NCI-H82 treated with DMSO at 0.1 percent for 48 hours (cell line): ENCODE data around the gene SMARCC1.

ENCODE experiments used
- DNase-seq: peaks from one replicate; lab custom pipeline; 2025; ENCODE audit not compliant: unreplicated experiment; lab: John Stamatoyannopoulos, UW

SMARCC1 gene

GRCh38 chr3:47705391-47705790 lies 76.3 kb downstream of the SMARCC1 start:
- DNase-seq: no peak

- no peak for DNase-seq
Measured at GRCh38 chr3:47704237-47704612, 77.5 kb downstream of the SMARCC1 start.

GRCh38 chr3:47701388-47701787 lies 80.3 kb downstream of the SMARCC1 start:
- no peak for DNase-seq

GRCh38 chr3:47692158-47692557 lies 89.5 kb downstream of the SMARCC1 start:
- no peak for DNase-seq

GRCh38 chr3:47688488-47688887 lies 93.2 kb downstream of the SMARCC1 start:
- DNase-seq: no peak

- no peak for DNase-seq
Measured at GRCh38 chr3:47685037-47685436, 96.7 kb downstream of the SMARCC1 start.

GRCh38 chr3:47681016-47681415 lies 100.7 kb downstream of the SMARCC1 start:
- DNase-seq: no peak

- DNase-seq: no peak
Measured at GRCh38 chr3:47678446-47679338, 103.0 kb downstream of the SMARCC1 start.

GRCh38 chr3:47669026-47669749 lies 112.5 kb downstream of the SMARCC1 start:
- DNase-seq: no peak

GRCh38 chr3:47666118-47666517 lies 115.6 kb downstream of the SMARCC1 start:
- DNase-seq: no peak

- no peak for DNase-seq
Measured at GRCh38 chr3:47664519-47664918, 117.2 kb downstream of the SMARCC1 start.

GRCh38 chr3:47663630-47664240 lies 118.0 kb downstream of the SMARCC1 start:
- DNase-seq: no peak

GRCh38 chr3:47661121-47661752 lies 120.5 kb downstream of the SMARCC1 start:
- no peak for DNase-seq

GRCh38 chr3:47658444-47658843 lies 123.2 kb downstream of the SMARCC1 start:
- DNase-seq: no peak

- no peak for DNase-seq
Measured at GRCh38 chr3:47652142-47652541, 129.6 kb downstream of the SMARCC1 start.

- no peak for DNase-seq
Measured at GRCh38 chr3:47650294-47650693, 131.4 kb downstream of the SMARCC1 start.

- no peak for DNase-seq
Measured at GRCh38 chr3:47647550-47647949, 134.1 kb downstream of the SMARCC1 start.

- no peak for DNase-seq
Measured at GRCh38 chr3:47646362-47646761, 135.3 kb downstream of the SMARCC1 start.

GRCh38 chr3:47645551-47645950 lies 136.1 kb downstream of the SMARCC1 start:
- DNase-seq: no peak

GRCh38 chr3:47643092-47643491 lies 138.6 kb downstream of the SMARCC1 start:
- no peak for DNase-seq

- DNase-seq: no peak
Measured at GRCh38 chr3:47641739-47642138, 140.0 kb downstream of the SMARCC1 start.
